ENCODE data around the gene SLC28A1. TPM values are rescaled to one million over a fixed set of nuclear protein-coding genes. Genes with fewer than 3 reads are reported as not detected.

SLC28A1 gene
- total RNA-seq, 1 experiment from 2014 or later = 0.13 TPM

GRCh38 chr15:84889991-84890669, 5.7 kb downstream of the SLC28A1 start:
- no peak overlapping the region for H3K4ac ChIP-seq (ENCODE audit: low read depth, low read length)
- peaks cover 8% of the 10 kb centered on the region for H3K27me3 Mint-ChIP-seq (ENCODE audit: low read depth)

More at GRCh38 chr15:84889991-84890669, 5.7 kb downstream of the SLC28A1 start:
- no peak overlapping the region for H2BK5ac ChIP-seq (ENCODE audit: insufficient read length, low read length)
- WGBS (ENCODE audit: extremely low coverage, insufficient read length, low lambda C conversion rate) = no CpG with 5 or more reads among the region's 6 CpGs
- no peaks in the 10 kb centered on the region for H3K79me2 ChIP-seq (ENCODE audit: insufficient read depth, low read length)
- H3K79me1 ChIP-seq (ENCODE audit: insufficient read depth, low read depth, low read length, poor library complexity, severe bottlenecking) = no peaks in the 10 kb centered on the region
- no peak overlapping the region for H2AFZ ChIP-seq (ENCODE audit: low read length)
- H2BK15ac ChIP-seq (ENCODE audit: low read depth, low read length) = no peak overlapping the region
- Mint-ChIP-seq H3K4me1 (peaks cover 15 to 17% of the 10 kb centered on the region in 2 experiments), H3K27ac (0 out of 7 replicates have a peak overlapping the region, but pooled peaks of 1 of the 3 experiments have one; percentile 49), H3K9me3 (no peaks in the 10 kb centered on the region), H3K4me3 (no peak overlapping the region), H3K36me3 (ENCODE audit: insufficient read depth in 1 of 3, low read depth in 3 of 3) (no peaks in the 10 kb centered on the region)
- H2BK20ac ChIP-seq (ENCODE audit: low read depth, low read length, poor library complexity, severe bottlenecking) = no peak overlapping the region
- no peak overlapping the region for H3T11ph ChIP-seq (ENCODE audit: low read length)
- no peak overlapping the region for H3K4me2 ChIP-seq (ENCODE audit: insufficient read depth, insufficient read length, low read length)
- TF ChIP-seq CTCF (conservative IDR thresholded peaks at IDR 0.05) = no peak
- H2BK120ac ChIP-seq (ENCODE audit: low read depth, low read length, poor library complexity, severe bottlenecking) = no peak overlapping the region
- no peak overlapping the region for H4K5ac ChIP-seq (ENCODE audit: insufficient read length, low read depth, low read length)
- no peak overlapping the region for H2BK12ac ChIP-seq (ENCODE audit: insufficient read length, low read depth, low read length)
- no peak overlapping the region for H3K9ac ChIP-seq (ENCODE audit: extremely low read depth, insufficient read length, low read length)
- no peaks in the 10 kb centered on the region for H3K9me3 ChIP-seq (ENCODE audit: control insufficient read depth, low read depth, low read length)
- no peaks in the 10 kb centered on the region for H3K27me3 ChIP-seq (ENCODE audit: insufficient read depth, low read length)
- no peak overlapping the region for H3K18ac ChIP-seq (ENCODE audit: insufficient read length, low read depth, low read length)
- H3K4me1 ChIP-seq (ENCODE audit: insufficient read depth, low read length) = no peaks in the 10 kb centered on the region
- H2AK5ac ChIP-seq (ENCODE audit: insufficient read length, low read length) = no peak overlapping the region
- H3K23me2 ChIP-seq (ENCODE audit: insufficient read length, low read depth, low read length, poor library complexity, severe bottlenecking) = no peaks in the 10 kb centered on the region
- H4K8ac ChIP-seq (replicated peaks; ENCODE audit: insufficient read length, low read depth, low read length) = no peak overlapping the region
- no peak overlapping the region for H4K91ac ChIP-seq (ENCODE audit: insufficient read length, low read depth, low read length)
- H3K23ac ChIP-seq (ENCODE audit: insufficient read length, low read depth, low read length) = no peak overlapping the region
- H3K56ac ChIP-seq (ENCODE audit: insufficient read length, low read depth, low read length) = no peak overlapping the region
- peak overlapping the region; percentile 23; the same call in 1 of the 2 replicates for H3K14ac ChIP-seq (ENCODE audit: insufficient read depth, low read length)
- DNase-seq = no peak
- no peaks in the 10 kb centered on the region for H4K20me1 ChIP-seq (ENCODE audit: control insufficient read depth, insufficient read depth, insufficient read length)
- no peak overlapping the region for H3K27ac ChIP-seq (ENCODE audit: insufficient read length, low read depth, low read length)

Measured in H9 (cell line).